ENCODE data around the gene TWSG1. TPM values are rescaled to one million over a fixed set of nuclear protein-coding genes. Genes with fewer than 3 reads are reported as not detected.
"Not testable (repeated sequence)": the region's sequence is repeated elsewhere in the genome, so short reads cannot be mapped to it uniquely, and the experiment has no call there.

TWSG1 gene
- total RNA-seq, 1 donor from 2014 or later = 9.8 TPM

DNA sequence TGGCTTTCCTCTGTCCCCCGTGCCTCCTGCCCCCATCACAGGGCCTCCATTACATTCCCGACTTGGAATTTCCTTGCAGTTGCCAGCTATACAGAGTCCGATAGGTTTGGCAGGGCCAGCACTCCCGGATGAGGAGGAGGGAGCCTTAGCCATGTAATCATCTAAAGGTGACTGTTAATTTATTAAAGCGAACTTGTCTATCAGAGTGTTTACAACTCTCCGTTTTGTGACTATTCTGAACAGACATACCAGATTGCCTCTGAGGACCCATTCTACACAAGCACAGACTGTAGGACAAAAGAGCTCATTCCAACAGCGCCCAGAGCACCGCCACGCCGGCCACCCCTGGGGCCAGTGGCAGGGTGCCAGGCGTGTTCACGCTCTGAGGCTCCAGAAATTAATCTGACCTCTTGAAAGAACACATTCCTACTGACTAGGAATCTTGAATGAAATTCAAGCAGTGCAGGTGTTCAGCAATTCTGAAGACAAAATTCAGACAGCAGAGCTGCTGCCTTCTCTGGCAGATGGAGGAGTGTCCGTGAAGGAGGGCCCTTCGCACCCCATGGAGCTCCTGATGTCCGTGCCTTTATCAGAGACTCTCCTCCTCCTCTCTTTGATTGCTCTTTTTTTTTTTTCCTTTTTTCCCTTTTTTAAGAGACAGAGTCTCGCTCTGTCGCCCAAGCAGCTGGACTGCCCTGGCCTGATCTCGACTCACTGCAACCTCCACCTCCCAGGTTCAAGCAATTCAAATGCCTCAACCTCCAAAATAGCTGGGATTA is 82.7 kb downstream of the TWSG1 start:
- ATAC-seq = peak; percentile 70
- peak; percentile 63 for DNase-seq (ENCODE audit: missing footprints)
- intact Hi-C loops (cut with DNase I) = no loop called here

- DNase-seq (ENCODE audit: missing footprints) (peak; percentile 53), ATAC-seq (no peak)
- intact Hi-C loops (cut with DNase I) = no loop called here
Observed at GRCh38 chr18:9418047-9418690, 83.6 kb downstream of the TWSG1 start.

DNA sequence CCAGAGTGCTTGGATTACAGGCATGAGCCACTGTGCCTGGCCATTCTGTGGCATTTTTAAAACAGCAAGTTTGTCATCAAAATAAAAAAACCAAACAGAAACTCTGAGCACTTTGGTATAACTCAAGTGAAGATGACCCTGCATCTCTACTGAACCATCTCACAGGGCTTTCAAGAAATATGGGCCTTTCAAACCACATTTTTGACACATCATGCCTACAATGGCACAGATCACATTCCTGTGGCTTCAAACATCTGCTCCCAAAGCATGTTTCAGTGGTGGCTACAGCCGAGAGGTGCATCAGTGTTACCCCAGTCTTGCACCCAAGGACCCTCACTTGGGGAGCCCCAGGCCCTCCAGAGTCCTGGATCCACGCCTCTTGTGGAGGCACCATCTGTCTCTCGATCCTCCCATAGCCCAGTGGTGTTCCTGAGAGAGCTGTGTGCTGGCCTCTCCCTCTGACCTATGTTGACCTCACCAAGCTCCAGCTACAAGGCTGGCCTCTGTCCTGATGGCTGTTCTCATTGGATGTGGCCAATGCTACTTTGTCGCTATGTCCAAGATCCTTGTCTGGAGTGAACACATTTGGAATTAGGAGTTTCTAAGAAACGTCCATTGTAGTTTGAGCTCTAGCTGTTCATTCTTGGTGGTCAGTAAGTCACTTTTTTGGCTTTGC is 85.5 kb downstream of the TWSG1 start:
- intact Hi-C loops (cut with DNase I) = no loop called here
- no peak for ATAC-seq
- DNase-seq (ENCODE audit: missing footprints) = no peak

- no peak for ATAC-seq
- intact Hi-C loops (cut with DNase I) = no loop called here
Observed at GRCh38 chr18:9421096-9421900, 86.7 kb downstream of the TWSG1 start.

GRCh38 chr18:9421901-9422327 is 87.3 kb downstream of the TWSG1 start:
- intact Hi-C loops (cut with DNase I) = no loop called here
- DNase-seq (ENCODE audit: missing footprints) = no peak
- ATAC-seq = no peak

More at GRCh38 chr18:9421096-9421900, 86.7 kb downstream of the TWSG1 start:
- DNase-seq (ENCODE audit: missing footprints) = no peak

GRCh38 chr18:9422816-9423519 is 88.4 kb downstream of the TWSG1 start:
- intact Hi-C loops (cut with DNase I) = no loop called here
- ATAC-seq (no peak), DNase-seq (ENCODE audit: missing footprints) (no peak)

- ATAC-seq; DNase-seq (ENCODE audit: missing footprints); intact Hi-C loops (cut with DNase I): not testable (repeated sequence)
Observed at GRCh38 chr18:9423648-9424047, 89.1 kb downstream of the TWSG1 start.

DNA sequence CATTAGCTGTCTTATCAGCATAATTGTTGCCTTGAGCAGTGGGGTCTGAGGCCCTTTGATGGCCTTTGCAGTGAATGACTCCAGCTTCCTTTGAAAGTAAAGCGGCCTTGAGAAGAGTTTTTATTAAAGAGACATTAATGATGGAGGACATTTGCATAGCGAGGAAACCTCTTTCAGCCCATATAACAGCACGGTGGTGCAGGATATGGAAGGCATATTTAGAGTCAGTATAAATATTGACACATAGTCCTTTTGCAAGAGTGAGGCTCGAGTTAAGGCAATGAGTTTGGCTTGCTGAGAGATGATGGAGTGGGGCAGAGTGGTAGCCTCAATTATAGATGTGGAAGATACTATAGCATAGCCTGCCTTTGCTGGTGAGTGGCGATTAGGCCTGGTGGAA is 89.7 kb downstream of the TWSG1 start:
- DNase-seq (ENCODE audit: missing footprints); ATAC-seq; intact Hi-C loops (cut with DNase I): not testable (repeated sequence)

DNA sequence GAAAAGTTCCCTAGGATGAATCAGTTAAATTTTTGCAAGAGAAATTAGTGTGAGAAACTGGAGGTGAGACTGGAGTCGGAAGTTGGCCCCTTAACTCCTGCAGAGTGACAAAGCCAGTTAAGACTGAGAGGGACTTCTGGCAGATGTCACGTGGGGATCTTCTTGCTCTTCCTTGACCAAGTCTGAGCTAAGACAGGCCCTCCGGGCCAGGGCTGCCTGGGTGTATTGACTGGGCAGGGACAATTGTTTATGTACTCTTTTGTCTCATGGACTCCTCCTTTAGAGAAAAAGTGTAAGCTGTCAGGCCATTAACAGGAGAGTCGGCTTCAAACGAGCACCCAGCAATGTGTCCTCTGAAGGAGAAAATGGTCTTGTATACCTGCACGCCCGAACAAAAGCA is 92.2 kb downstream of the TWSG1 start:
- intact Hi-C loops (cut with DNase I) = no loop called here
- DNase-seq (ENCODE audit: missing footprints) = peak; percentile 62
- ATAC-seq = no peak

GRCh38 chr18:9428301-9428706 is 93.7 kb downstream of the TWSG1 start:
- intact Hi-C loops (cut with DNase I) = no loop called here
- no peak for DNase-seq (ENCODE audit: missing footprints)
- ATAC-seq = peak; percentile 39

DNA sequence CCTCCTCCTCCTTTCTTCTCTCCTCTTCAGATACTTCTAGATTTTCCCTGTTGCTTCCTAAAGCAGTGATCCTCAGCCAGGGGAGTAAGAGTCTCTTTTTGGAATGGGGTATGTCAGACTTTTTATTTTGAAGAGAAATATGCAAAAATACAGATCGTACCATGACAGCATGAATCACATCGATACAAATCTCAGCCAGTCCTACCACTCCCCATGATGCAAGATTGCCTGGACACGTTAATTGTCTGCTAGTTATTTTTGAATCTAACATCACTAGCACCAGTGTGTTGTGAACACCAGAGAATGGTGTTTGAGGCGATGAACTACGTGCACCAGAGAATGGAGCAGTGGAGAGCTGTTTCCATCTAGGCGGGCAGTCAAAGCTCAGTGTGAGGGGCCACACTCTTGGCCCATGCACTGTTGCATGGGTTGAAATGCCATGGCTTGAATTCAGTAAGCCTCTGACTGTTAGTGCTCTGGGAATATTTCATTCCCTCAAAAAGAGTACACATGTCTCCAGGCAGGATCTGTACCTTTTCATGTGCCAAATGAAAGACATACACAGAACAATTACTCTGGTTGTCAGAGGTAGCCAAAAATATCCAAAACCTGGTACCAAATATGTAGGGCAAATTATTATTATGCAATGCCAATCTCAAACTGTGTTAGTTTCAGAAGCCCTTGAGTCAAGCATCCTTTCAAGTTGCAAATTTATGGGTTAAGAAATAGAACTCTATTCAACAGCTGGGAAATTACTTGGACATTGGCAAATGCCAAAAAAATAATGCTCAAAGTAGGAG is 94.5 kb downstream of the TWSG1 start:
- intact Hi-C loops (cut with DNase I) = no loop called here
- DNase-seq (ENCODE audit: missing footprints) (no peak), ATAC-seq (peak; percentile 34)

DNA sequence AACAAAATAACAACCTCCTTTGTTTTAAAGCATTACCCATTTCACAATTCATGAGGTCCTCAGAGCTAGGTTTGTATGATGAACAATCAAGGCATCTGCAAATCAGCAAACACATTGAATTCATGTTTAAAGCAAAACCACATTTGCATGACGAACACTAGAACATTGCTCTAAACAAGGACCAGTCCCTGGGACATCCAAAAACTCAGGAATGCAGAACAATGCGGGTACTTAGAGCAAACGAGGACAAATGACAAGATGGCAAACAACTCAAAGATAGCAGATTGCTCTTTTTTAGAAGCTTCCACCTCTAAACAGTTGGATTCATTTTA is 95.1 kb downstream of the TWSG1 start:
- intact Hi-C loops (cut with DNase I) = no loop called here
- no peak for DNase-seq (ENCODE audit: missing footprints)
- no peak for ATAC-seq

GRCh38 chr18:9430315-9430714 is 95.7 kb downstream of the TWSG1 start:
- ATAC-seq; intact Hi-C loops (cut with DNase I); DNase-seq (ENCODE audit: missing footprints): not testable (repeated sequence)

GRCh38 chr18:9431296-9431695 is 96.7 kb downstream of the TWSG1 start:
- ATAC-seq (no peak), DNase-seq (ENCODE audit: missing footprints) (no peak)
- intact Hi-C loops (cut with DNase I) = no loop called here

DNA sequence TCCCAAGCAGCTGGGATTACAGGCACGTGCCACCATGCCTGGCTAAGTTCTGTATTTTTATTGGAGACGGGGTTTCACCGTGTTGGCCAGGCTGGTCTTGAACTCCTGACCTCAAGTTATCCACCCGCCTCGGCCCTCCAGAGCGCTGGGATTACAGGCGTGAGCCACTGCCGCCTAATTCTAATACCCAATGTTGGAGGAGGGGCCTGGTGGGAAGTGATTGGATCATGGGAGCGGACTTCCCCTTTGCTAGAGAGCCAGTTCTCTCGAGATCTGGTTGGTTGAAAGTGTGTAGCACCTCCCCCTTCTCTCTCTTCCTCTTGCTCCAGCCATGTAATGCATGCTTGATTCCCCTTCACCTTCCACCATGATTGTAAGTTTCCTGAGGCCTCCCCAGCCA is 98.5 kb downstream of the TWSG1 start:
- DNase-seq (ENCODE audit: missing footprints); ATAC-seq; intact Hi-C loops (cut with DNase I): not testable (repeated sequence)

DNA sequence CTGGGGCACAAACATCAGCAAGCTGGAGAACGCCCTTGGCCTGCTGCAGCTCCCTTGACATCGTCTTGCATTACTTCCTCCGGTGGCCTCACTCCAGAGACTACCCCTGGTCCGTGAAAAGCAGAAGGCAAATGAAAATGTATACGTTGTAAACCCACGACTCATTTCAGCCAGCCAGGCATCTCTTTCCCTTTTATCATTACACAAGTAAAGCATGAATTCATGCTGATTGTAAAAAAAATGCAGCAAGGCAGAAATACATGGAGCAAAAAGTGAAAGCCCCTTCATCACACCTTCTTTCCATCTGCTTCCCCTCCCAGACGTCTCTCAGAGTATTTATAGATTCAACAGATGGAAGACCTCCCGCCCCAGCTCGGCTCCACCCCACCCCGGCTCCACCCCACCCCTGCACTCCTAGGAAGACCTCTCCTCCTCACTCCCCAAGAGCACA is 99.1 kb downstream of the TWSG1 start:
- intact Hi-C loops (cut with DNase I) = no loop called here
- DNase-seq (ENCODE audit: missing footprints) = no peak
- ATAC-seq = no peak

- ATAC-seq = no peak
- intact Hi-C loops (cut with DNase I) = no loop called here
- no peak for DNase-seq (ENCODE audit: missing footprints)
Observed at GRCh38 chr18:9434122-9434701, 99.6 kb downstream of the TWSG1 start.
